NCI-H82 treated with DMSO at 0.1 percent for 48 hours (cell line): Measurements from ENCODE around the gene THEM4.
"Not testable (repeated sequence)": the region's sequence is repeated elsewhere in the genome, so short reads cannot be mapped to it uniquely, and the experiment has no call there.

Source experiments
- DNase-seq: peaks from one replicate; lab custom pipeline; 2025; ENCODE audit not compliant: unreplicated experiment; lab: John Stamatoyannopoulos, UW

The THEM4 gene

DNA sequence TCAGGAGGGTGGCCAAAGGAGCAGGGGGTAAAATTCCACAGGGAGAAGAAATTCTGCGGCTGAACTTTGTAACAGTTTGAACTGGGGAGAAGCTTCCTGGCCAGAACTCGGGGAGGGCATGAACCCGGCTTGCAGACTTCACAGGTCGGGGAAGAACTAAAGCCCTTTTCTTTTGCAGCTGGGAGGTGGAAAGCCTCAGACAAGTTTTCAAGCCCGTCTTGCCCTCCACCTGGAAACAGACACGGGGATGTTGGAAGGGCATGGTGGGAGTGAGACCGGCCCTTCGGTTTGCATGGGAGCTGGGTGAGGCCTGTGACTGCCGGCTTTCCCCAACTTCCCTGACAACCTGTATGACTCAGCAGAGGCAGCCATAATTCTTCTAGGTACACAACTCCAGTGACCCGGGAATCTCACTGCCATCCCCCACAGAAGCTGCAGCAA is 11.3 kb downstream of the THEM4 start:
- DNase-seq = no peak

DNA sequence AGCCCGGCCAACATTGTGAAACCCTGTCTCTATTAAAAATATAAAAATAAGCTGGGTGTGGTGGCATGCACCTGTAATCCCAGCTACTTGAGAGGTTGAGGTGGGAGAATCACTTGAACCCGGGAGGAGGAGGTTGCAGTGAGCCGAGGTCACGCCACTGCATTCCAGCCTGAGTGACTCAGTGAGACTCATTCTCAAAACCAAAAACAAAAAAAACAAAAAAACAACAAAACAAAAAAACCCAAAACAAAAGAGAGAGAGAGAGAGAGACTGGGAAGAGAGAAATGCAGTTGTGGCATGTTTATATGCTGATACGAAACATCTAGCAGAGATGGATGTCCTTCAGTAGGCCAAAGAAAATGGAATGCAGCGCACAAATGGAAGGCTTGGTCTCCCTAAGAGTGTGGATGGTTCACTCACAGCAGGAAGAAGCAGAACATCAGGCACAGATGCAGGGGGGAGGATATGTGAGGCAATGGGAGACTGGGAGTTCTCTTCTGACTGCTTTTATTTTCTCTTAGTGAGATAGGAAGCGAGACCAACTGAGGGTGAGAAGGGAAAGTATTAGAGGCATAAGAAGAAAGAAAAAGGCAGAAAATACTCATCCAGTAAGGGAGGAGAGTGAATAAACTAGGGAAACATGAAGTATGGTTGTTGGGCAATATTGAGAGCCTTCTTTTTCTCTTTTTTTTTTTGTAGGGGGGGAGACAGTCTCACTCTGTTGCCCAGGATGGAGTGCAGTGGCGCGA is 16.0 kb downstream of the THEM4 start:
- DNase-seq = no peak

DNA sequence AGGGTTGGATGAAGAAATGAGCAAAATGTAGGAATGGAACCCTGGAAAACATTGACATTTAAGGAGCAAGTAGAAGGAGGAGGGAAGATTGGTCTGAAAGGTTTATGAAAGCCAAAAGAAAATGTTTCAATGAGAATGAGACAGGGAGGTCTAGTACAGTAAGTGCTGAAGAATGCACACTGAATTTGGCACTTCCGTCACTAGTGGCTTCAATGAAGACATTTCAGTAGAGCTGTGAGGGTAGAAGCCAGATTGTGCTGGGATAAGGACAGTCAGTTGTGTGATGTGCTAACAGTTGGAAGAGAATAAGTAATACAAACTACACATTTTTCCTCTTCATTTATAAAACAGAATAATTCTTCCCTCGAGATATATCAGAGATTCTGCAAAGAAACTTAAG is 17.1 kb downstream of the THEM4 start:
- DNase-seq = no peak

DNA sequence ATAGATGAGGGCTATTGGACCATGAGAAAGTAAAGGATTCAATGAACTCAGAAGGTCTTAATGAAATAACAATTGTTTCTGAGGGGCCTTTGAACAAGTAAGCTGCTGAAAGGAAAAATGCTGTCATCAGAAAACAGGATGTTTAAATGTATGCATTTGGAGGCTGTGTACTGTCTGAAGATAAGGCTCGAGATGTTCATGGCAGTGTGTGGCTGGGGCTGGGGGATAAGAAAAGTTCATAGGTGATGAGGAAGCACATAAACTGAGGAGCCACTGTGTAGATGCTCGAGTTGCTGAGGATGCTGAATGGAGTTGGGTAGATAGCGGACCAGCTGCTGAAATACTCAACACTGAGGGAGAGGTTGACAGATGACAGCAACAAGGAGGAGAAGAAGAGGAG is 17.8 kb downstream of the THEM4 start:
- DNase-seq = no peak

DNA sequence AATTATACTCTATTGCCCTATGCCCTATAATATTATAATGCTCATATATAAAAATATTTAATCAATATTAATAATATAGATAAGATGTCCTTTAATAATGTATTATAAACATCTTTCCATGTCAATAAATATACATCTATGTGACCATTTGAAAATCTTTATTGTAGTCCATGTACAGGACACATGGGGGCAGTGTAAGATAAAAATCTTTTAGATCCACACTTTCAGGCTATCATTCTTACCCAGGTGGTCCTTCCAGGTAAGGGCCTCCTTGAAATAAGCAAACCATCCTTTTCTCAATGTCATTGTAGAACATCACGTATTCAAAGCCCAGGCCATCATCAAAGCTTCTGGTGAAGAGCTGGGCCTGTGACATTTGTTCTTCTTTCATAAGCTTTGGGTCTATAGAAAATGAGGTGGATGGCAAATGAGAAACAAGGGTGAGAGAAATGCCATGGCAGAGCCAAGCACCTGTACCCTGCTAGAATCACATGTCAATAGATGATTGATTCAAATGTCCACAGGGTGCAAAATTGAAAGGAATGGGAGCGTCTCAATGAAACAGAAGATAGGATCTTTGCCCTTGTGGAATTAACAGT is 20.2 kb downstream of the THEM4 start:
- no peak for DNase-seq

DNA sequence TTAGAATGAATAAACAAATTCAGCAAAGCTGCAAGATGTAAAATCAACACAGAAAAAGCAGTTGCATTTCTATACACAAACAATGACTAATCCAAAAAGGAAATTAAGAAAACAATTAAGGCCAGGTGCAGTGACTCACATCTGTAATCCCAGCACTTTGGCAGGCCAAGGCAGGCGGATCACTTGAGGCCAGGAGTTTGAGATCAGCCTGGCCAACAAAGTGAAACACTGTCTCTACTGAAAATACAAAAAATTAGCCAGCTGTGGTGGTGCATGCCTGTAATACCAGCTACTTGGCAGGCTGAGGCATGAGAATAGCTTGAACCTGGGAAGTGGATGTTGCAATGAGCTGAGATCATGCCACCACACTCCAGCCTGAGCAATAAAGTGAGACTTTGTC is 22.3 kb downstream of the THEM4 start:
- DNase-seq = no peak

DNA sequence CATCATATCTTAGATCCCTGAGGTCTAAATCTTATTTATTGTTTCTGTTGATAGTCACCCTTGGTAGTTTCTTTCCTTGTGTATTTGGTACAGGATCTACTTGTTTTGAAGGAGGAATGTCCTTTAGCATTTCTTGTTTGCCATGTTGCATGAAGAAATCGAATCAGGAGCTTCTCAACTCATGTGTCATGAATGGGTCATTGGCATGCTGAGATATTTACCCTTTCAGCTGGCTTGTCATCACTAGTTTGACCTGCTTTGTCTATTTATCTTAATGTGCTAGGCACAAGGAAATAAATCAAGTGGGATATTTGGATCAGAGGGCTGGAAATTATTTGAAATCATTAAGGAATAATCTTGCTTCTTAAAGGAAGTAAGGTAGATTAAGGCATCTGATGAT is 23.8 kb downstream of the THEM4 start:
- no peak for DNase-seq

DNA sequence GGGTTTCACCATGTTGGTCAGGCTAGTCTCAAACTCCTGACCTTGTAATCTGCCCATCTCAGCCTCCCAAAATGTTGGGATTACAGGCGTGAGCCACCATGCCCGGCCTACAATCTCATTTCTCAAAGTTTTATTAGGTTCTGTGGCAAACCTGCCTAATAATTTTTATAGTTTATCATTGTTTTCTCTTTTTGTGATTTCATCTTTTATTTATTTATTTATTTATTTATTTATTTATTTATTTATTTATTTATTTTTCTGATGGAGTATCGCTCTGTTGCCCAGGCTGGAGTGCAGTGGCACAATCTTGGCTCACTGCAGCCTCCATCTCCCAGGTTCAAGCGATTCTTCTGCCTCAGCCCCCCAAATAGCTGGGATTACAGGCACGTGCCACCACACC is 24.4 kb downstream of the THEM4 start:
- DNase-seq = not testable (repeated sequence)

DNA sequence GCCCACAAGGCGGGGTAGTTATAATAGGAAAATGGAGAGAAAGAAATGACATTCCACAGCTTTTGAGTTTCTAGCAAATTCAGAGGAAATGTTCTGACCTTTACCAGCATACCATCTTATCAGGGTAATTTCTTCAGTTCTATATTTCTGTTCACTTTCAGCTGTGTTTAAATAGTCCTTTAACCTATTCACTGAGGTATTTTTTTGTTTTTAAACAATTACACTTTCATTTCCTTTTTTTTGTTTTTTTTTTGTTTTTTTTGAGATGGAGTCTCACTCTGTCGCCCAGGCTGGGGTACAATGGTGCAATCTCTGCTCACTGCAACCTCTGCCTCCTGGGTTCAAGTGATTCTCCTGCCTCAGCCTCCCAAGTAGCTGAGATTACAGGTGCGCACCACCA is 24.9 kb downstream of the THEM4 start:
- DNase-seq = not testable (repeated sequence)

DNA sequence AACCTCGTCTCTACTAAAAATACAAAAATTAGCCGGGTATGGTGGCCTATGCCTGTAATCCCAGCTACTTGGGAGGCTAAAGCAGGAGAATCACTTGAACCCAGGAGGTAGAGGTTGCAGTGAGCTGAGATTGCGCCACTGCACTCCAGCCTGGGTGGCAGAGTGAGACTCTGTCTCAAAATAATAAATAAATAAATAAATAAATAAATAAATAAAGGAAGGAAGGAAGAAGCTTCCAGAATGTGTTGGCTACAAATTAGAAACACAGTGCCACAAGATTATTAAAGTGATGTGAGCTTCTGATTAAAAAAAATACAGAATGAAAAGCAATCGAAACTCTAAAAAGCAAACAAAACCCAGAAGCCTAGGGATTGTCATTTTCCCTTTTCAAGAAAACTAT is 25.4 kb downstream of the THEM4 start:
- not testable (repeated sequence) for DNase-seq

DNA sequence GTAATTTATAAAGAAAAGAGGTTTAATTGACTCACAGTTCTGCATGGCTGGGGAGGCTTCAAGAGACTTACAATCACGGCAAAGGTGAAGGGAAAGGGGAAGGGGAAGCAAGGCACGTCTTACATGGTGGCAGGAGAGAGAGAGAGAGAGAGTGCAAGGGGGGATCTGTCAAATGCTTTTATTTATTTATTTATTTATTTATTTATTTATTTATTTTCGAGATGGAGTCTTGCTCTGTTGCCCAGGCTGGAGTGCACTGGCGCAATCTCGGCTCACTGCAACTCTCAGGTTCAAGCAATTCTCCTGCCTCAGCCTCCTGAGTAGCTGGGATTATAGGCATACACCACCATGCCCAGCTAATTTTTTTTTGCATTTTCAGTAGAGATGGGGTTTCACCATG is 26.4 kb downstream of the THEM4 start:
- DNase-seq = not testable (repeated sequence)

DNA sequence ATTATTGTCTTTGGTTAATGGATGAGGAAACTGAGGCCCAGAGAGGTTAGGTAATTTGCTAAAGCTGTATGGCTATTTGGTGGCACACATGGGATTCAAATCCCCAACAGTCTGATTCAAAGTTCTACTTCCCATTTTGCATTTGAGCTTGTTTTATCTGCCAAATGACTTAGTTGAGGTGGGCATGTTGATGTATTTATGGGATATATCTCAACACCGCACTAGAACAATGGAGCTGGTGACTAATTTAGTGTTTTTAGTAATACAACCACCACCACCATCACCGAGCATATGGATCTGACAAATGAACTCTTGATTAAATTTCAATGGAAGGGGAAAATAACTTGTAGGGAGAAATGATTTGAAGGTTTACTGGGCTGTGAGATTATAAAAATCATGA is 26.8 kb downstream of the THEM4 start:
- DNase-seq = no peak

DNA sequence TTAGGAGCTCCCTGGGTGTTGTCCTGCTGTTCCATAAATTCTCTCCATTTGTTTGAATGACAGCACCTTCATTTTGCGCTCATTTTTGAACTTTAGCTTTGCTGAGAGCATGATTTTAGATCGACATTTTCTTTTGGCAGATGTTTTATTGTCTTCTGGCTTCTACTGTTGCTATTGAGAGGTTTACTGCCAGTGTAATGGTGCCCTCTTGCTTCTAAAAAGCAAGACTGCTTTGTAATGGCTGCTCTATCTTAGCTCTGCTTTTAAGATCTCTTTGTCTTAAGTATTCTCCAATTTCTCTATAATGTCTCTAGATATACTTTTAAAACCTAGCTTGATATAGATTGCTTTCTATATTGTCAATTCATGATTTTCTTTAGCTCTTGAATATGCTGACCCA is 27.8 kb downstream of the THEM4 start:
- DNase-seq = no peak

DNA sequence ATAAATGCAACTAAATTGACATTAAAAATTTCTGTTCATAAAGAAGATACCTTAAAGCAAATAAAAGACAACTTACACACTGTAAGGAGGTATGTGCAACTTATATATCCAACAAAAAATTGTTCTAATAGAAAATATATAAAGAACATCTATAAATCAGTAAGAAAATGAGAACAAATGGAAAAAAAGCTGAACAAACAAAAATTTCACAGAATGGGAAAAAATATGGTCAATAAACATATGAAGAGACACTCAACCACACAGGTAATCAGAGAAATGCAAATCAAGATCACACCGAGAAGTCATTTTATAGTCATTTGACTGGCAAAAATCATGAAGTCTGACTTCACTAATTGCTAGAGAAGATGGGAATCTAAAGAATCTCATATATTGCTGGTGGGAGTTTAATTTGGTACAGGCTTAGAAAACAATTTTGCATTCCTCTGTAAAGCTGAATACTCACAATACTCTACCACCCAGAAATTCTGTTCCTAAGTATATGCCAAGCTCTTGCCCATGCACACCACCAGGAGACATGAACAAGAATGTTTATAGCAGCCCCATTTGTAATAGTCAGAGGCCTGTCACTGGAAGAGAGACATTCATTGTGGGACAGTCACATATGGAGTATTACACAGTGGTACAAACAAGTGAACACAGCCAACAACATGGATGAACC is 33.8 kb downstream of the THEM4 start:
- DNase-seq = no peak

DNA sequence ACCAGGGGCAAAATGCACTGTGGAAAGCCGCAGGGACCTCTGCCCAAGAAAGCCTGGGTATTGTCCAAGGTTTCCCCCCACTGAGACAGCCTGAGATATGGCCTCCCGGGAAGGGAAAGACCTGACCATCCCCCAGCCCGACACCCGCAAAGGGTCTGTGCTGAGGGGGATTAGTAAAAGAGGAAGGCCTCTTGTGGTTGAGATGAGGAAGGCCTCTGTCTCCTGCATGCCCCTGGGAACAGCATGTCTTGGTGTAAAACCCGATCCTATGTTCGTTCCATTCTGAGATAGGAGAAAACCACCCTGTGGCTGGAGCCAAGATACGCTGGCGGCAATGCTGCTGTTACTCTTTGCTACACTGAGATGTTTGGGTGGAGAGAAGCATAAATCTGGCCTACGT is 36.5 kb downstream of the THEM4 start:
- DNase-seq = not testable (repeated sequence)

DNA sequence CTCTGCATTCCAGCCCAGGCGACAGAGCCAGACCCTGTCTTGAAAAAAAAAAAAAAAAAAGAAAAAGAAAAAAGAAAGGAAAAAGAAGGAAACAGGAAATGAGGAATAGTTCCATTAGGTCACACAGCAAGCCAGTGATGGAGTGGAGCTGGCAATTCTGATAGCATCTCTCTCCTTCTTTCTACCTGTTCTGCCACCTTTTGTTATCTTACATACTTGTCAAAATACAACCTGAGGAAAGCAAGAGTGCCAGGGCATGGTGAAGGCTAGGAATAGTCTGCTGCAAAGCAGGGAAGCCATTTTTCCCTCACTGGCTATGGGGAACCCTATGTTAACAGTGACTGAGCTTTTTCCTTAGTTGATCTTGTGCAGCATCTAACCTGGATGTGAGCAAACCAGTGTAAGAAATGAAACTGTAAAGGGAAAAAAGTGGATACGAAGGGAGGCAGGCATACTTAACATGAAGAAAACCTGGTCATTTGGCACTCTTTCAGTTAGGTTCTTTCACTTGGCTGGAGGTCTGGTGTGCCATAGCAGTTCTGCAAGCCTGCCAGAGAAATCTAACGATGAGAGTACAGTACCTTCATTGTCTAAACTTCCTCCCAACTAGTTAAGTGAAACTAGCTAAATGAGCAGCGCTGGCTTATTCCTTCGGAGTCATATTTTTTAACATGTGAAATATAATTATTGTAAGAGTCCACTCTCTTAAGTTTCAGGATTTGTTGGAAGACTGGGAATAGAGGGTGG is 37.9 kb downstream of the THEM4 start:
- no peak for DNase-seq

DNA sequence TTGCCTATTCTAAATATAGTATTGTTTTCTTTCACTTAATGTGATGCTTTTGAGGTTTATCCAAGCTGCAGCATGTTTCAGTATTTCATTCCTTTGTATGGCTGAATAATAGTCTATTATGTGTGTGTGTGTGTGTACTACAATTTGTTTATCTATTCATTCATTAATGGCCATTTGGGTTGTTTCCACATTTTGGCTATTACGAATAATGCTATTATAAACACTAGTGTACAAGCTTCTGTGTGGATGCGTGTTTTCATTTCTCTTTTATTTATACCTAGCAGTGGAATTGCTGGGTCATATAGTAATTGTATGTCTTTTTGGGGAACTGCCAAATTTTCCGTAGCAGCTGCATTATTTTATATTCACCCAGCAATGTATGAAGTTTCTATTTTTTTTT is 40.8 kb downstream of the THEM4 start:
- DNase-seq = no peak

DNA sequence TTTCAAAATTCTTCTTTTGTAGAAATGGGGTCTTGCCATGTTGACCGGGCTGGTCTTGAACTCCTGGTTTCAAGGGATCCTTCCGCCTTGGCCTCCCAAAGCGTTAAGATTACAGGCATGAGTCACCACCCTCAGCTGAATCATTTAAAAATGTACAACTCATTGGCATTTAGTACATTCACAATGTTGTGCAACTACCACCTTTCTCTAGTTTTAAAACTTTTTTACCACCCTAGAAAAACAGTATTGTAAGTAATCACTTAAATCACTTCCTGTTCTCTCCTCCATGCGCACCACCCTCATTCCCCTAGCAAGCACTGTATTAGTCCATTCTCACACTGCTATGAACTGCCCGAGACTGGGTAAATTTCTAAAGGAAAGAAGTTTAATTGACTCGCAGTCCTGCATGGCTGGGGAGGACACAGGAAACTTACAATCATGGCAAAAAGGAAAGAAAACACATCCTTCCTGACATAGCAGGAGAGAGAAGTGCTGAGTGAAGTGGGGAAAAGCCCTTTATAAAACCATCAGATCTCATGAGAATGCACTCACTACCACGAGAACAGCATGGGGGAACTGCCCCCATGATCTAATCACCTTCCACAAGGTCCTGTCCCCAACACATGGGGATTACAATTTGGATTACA is 41.4 kb downstream of the THEM4 start:
- no peak for DNase-seq

DNA sequence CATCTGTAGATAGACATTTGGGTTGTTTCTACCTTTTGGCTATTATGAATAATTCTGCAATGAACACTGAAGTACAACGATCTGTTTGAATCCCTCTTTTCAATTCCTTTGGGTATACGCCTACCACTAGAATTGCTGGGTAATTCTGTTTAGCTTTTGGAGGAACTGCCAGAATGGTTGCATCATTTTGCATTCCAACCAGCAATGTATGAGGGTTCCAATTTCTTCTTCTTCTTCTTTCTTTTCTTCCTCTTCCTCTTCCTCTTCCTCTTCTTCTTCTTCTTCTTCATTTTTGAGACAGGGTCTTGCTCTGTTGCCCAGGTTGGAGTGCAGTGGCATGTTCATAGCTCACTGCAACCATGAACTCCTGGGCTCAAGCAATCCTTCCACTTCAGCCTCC is 42.0 kb downstream of the THEM4 start:
- DNase-seq = no peak

DNA sequence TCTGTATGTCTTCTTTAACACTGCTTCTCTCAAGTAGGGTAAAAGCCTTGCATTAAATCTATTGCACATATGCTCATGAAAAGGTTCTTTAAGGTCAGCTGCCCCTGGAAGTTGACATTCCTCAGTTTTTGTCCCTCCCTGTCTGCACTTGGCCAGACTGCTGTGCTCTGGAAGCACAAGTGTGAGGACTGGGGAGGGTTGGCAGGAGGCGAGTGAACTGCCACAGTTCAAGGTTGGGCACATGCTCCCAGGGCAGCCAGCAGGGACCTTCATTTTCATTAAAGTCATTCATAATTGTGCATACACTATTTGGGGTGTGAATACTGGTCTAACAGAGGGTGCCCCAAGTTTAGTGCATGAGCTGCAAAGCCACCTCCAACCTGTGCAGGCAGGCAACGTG is 44.9 kb downstream of the THEM4 start:
- no peak for DNase-seq

DNA sequence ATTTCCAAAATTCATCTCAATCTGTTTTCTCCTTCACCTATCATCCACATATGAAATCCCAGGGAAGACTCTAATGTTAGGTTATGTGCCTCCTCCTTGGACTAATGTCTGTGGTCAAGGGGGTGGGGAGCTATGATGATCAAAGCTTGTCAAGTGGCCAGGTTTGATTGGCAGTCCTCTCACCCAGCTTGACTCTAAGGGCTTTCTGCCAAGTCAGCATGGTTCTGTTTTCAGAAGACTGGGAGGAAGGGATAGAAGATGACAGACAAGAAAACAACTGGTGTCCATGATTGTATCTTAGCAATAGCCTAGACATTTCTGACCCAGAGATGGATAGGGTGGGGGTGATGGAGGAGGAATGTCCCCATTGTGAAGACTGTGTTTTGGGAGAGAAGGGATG is 46.7 kb downstream of the THEM4 start:
- DNase-seq = no peak
